H1 (cell line): Measurements from ENCODE around the gene WDR91.

Source experiments
- CTCF ChIP-seq, 3 experiments: IDR thresholded peaks; 1 replicate in 2 of 3; 2 replicates in 1 of 3; pipeline versions ENCODE4 v1.5.1 to v1.6.1; 2011; ENCODE audit warnings: low read length in 3 of 3, mild to moderate bottlenecking in 3 of 3, inconsistent platforms in 2 of 3, low read depth in 1 of 3, moderate library complexity in 1 of 3; ENCODE audit not compliant: insufficient read depth in 1 of 3; ENCODE audit errors: control extremely low read depth in 1 of 3
- POLR2AphosphoS5 ChIP-seq: IDR thresholded peaks from 2 replicates; pipeline ENCODE4 v1.6.1; 2011; ENCODE audit warnings: low read depth, low read length
- SRF ChIP-seq: IDR thresholded peaks from 2 replicates; pipeline ENCODE4 v1.6.1; 2011; ENCODE audit warnings: mild to moderate bottlenecking, low read depth, low read length, moderate library complexity

GRCh38 chr7:135160098-135160857 lies 51.0 kb downstream of the WDR91 start:
- no peak for TF ChIP-seq CTCF (IDR thresholded peaks at IDR 0.05; ENCODE audit: control extremely low read depth in 1 of 3, insufficient read depth in 1 of 3, low read depth in 1 of 3, low read length in 3 of 3)
- no peak for TF ChIP-seq SRF
- no peak for TF ChIP-seq POLR2AphosphoS5
